Large intestine (tissue), 3 donors: ENCODE results near the gene SMNDC1. TPM values are rescaled to one million over a fixed set of nuclear protein-coding genes. Genes with fewer than 3 reads are reported as not detected.
A peak's percentile ranks its signal among the peaks of the same experiment; 100 is the strongest.
"Not testable (repeated sequence)": the region's sequence is repeated elsewhere in the genome, so short reads cannot be mapped to it uniquely, and the experiment has no call there.

ENCODE experiments used
- DNase-seq, 2 donors: peaks; one replicate each; pipeline versions ENCODE4 v3.0.0 to v3.0.0-alpha.2; 2013
- H3K27ac ChIP-seq: one replicate; pipeline ENCODE4 v1.5.1; 2013; ENCODE audit warnings: low read length
- H3K27me3 ChIP-seq: 2 replicates; pipeline ENCODE4 v1.6.1; 2013; ENCODE audit warnings: low read length; ENCODE audit not compliant: control insufficient read depth, insufficient read depth
- H3K36me3 ChIP-seq: 2 replicates; pipeline ENCODE4 v1.6.1; 2013; ENCODE audit warnings: low read length; ENCODE audit not compliant: control insufficient read depth, insufficient read depth
- H3K4me1 ChIP-seq: one replicate; pipeline ENCODE4 v1.6.1; 2013; ENCODE audit warnings: low read length; ENCODE audit not compliant: control insufficient read depth, insufficient read depth
- H3K4me3 ChIP-seq: one replicate; pipeline ENCODE4 v1.5.1; 2013; ENCODE audit warnings: low read length
- H3K9me3 ChIP-seq: one replicate; pipeline ENCODE4 v1.6.1; 2013; ENCODE audit warnings: mild to moderate bottlenecking, low read depth, low read length, moderate library complexity; ENCODE audit not compliant: control insufficient read depth
- WGBS: methylation state at CpG from one replicate; pipeline ENCODE4 v1.1.5; 2013; ENCODE audit warnings: low lambda C conversion rate; ENCODE audit not compliant: insufficient coverage; 5-methylcytosine and 5-hydroxymethylcytosine counted together
- polyA plus RNA-seq: library from polyadenylated mRNA; unstranded; fragments of 120-200 nt; gene quantifications from one replicate; pipeline ENCODE4 v1.2.1, GENCODE V29; 2013

SMNDC1 gene
- polyA plus RNA-seq, 1 donor: 33.8 TPM

DNA sequence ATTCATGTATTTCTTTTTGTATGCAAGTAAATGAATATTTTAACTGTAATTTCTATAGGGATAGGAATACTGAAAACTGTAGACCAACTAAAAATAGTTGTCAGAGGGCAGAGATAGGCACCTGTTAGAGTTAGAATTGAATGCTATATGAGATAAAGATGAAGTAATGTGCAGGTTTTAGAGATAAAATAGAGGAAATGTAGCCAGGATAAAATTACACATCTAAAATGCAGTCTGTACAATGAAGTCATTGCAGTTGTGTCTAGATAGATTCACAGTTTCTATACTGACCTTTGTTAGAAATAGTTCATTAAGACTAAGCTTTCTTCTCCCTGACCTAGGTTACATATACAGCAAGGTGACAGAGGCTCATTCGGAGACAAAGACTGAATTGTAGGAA lies 46.2 kb downstream of the SMNDC1 start:
- DNase-seq: no peak
- H3K4me1 ChIP-seq: no peaks in the 10 kb centered on the region
- no peaks in the 10 kb centered on the region for H3K36me3 ChIP-seq
- no CpG with 5 or more reads among the region's 1 CpG for WGBS
- no peak overlapping the region for H3K4me3 ChIP-seq
- H3K9me3 ChIP-seq: no peaks in the 10 kb centered on the region
- H3K27ac ChIP-seq: no peak overlapping the region
- no peaks in the 10 kb centered on the region for H3K27me3 ChIP-seq

DNA sequence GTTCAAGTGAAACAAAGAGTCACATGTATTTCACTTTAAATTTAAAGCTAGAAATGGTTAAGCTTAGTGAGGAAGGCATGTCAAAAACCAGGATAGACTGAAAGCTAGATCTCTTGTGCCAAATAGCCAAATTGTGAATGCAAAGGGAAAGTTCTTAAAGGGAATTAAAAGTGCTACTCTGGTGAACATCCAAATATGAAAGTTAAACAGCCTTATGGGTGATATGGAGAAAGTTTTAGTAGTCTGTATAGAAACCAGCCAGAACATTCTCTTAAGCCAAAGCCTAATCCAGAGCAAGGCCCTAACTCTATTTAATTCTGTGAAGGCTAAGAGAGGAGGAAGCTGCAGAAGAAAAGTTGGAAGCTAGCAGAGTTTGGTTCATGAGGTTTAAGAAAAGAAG lies 50.3 kb downstream of the SMNDC1 start:
- DNase-seq: no peak
- H3K27ac ChIP-seq: no peak overlapping the region

DNA sequence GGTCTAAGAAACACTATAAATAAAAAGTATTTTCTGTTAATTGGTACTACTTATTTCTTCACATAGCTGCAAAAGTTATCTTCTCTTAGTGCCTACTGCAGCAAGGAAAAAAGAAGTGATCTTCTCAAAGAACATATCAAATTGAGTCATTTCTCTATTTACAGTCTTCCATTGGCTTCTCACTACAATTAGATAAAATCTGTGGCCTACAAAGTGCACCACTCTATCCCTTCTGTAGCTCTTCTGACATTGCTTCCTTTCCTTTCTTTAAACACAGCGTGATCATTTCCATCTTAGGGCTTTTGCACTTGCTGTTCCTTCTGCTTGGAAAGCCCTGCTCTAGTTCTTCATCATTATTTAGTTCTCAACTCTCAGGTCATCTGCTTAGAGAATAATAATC lies 52.6 kb downstream of the SMNDC1 start:
- Histone ChIP-seq H3K9me3 (no peaks in the 10 kb centered on the region), H3K36me3 (no peaks in the 10 kb centered on the region), H3K4me3 (no peak overlapping the region), H3K27me3 (no peaks in the 10 kb centered on the region), H3K27ac (no peak overlapping the region), H3K4me1 (no peaks in the 10 kb centered on the region)
- whole genome bisulfite sequencing: 100% methylated on average over 1 of the region's 1 CpG
- DNase-seq: no peak

More for the DNA sequence above, 50.3 kb downstream of the SMNDC1 start:
- H3K27me3 ChIP-seq: no peaks in the 10 kb centered on the region
- H3K4me1 ChIP-seq: no peaks in the 10 kb centered on the region
- H3K36me3 ChIP-seq: no peaks in the 10 kb centered on the region
- no peak overlapping the region for H3K4me3 ChIP-seq
- no peaks in the 10 kb centered on the region for H3K9me3 ChIP-seq

GRCh38 chr10:110251392-110251791 lies 53.3 kb downstream of the SMNDC1 start:
- not testable (repeated sequence) for H3K36me3 ChIP-seq, H3K27ac ChIP-seq, H3K4me1 ChIP-seq, H3K27me3 ChIP-seq, H3K4me3 ChIP-seq, DNase-seq, H3K9me3 ChIP-seq
- 86% methylated on average over 1 of the region's 1 CpG for WGBS

DNA sequence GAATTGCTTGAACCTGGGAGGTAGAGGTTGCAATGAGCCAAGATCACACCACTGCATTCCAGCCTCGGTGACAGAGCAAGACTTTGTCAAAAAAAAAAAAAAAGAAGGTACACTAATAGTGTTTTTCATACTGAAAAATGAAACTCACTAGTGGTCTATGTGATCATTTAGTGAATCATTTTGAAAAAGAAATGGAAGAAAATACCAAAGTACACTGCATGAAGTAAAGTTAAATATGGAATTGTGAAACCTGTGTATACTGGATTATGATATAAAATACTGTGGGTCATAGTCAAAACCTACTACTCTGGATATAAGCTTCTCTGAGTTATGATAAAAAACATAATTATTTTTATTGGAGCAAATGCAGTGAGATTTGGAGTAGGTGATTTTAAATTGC lies 55.2 kb downstream of the SMNDC1 start:
- not testable (repeated sequence) for H3K9me3 ChIP-seq
- WGBS: no CpG with 5 or more reads among the region's 1 CpG

GRCh38 chr10:110247833-110248232 lies 56.9 kb downstream of the SMNDC1 start:
- not testable (repeated sequence) for H3K4me1 ChIP-seq, H3K27me3 ChIP-seq, H3K36me3 ChIP-seq, H3K27ac ChIP-seq, H3K4me3 ChIP-seq, DNase-seq, H3K9me3 ChIP-seq
- 100% methylated on average over 1 of the region's 5 CpGs for WGBS

More for the DNA sequence above, 55.2 kb downstream of the SMNDC1 start:
- DNase-seq, H3K4me1 ChIP-seq, H3K27ac ChIP-seq, H3K4me3 ChIP-seq, H3K36me3 ChIP-seq, H3K27me3 ChIP-seq: not testable (repeated sequence)

GRCh38 chr10:110244550-110244949 lies 60.2 kb downstream of the SMNDC1 start:
- Histone ChIP-seq H3K36me3 (peaks cover 3% of the 10 kb centered on the region), H3K4me3 (no peak overlapping the region), H3K27me3 (no peaks in the 10 kb centered on the region), H3K4me1 (no peaks in the 10 kb centered on the region), H3K27ac (no peak overlapping the region), H3K9me3 (no peaks in the 10 kb centered on the region)
- WGBS: 80% methylated on average over 2 of the region's 3 CpGs
- DNase-seq: no peak

DNA sequence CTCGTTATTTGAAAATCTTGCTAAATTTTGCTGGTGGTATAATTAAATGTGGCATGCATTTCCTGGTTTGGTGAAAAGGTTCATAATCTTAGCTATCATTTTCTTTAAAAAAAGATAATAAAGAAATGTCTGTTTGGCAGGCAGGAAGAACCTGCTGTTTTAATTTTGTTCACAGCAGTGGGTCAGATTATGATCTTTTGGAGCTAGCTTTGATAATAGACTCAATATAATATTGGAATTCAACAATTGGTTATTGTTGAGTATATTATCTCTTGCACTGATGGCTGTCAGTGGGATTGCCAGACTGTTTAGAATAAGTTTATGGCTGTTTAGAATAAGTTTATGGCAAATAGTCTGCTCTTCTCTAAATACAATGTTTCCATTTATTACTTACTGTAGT lies 62.2 kb downstream of the SMNDC1 start:
- no peaks in the 10 kb centered on the region for H3K27me3 ChIP-seq
- 100% methylated on average over 1 of the region's 1 CpG for WGBS

GRCh38 chr10:110241841-110242240 lies 62.9 kb downstream of the SMNDC1 start:
- peak overlapping the region; percentile 55 for H3K27ac ChIP-seq
- no peak overlapping the region for H3K4me3 ChIP-seq
- DNase-seq: no peak
- H3K36me3 ChIP-seq: peaks cover 11% of the 10 kb centered on the region
- 39% methylated on average over 2 of the region's 2 CpGs for WGBS
- no peaks in the 10 kb centered on the region for H3K27me3 ChIP-seq
- H3K4me1 ChIP-seq: no peaks in the 10 kb centered on the region
- H3K9me3 ChIP-seq: no peaks in the 10 kb centered on the region

More for the DNA sequence above, 62.2 kb downstream of the SMNDC1 start:
- no peak overlapping the region for H3K27ac ChIP-seq
- H3K9me3 ChIP-seq: no peaks in the 10 kb centered on the region
- no peak overlapping the region for H3K4me3 ChIP-seq
- no peak for DNase-seq
- H3K4me1 ChIP-seq: no peaks in the 10 kb centered on the region
- H3K36me3 ChIP-seq: peaks cover 10% of the 10 kb centered on the region

GRCh38 chr10:110241407-110241806 lies 63.3 kb downstream of the SMNDC1 start:
- no peaks in the 10 kb centered on the region for H3K27me3 ChIP-seq
- H3K36me3 ChIP-seq: peaks cover 11% of the 10 kb centered on the region
- peak in 1 of 2 donors; percentile 69 for DNase-seq
- 38% methylated on average over 1 of the region's 3 CpGs for WGBS
- no peak overlapping the region for H3K4me3 ChIP-seq
- H3K4me1 ChIP-seq: no peaks in the 10 kb centered on the region
- H3K9me3 ChIP-seq: no peaks in the 10 kb centered on the region
- H3K27ac ChIP-seq: peak overlapping the region; percentile 55
